HG03280 (cell line): Measurements from ENCODE around the gene FGF14.
"Not testable (repeated sequence)": the region's sequence is repeated elsewhere in the genome, so short reads cannot be mapped to it uniquely, and the experiment has no call there.

Experiments used
- ATAC-seq: cut with Tn5 transposase; IDR thresholded peaks from one replicate; pipeline ENCODE4 v1.9.1; 2021; ENCODE audit warnings: mild to moderate bottlenecking, moderate library complexity; ENCODE audit not compliant: unreplicated experiment

FGF14 gene

GRCh38 chr13:102139626-102140025 lies 262.2 kb downstream of the FGF14 start:
- no peak for ATAC-seq

DNA sequence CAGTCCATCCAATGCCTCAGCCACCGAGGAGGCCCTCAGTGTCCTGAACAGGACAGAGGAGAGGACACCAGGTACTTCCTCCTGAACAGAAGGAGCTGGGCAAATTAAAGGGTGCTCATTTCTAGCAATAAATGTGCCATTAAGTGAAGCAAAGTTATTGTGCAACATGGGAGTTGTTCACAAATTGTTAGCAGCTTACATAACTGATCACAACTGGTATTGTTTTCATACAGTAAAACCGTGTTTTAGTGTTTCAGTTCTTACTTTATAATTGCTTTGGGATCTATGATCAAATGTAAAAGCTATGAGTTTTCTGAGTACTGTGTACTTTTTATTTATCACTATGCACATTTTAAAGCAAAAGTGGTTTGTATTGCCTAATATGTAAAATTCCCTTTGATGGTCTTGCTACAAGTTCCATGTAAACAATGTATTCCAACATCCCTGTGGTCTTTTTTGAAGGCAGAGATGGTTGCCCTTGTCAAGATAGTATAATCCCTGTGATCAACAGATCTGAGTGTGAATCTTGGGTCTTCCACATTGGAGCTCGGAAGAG lies 263.1 kb downstream of the FGF14 start:
- ATAC-seq: no peak

- not testable (repeated sequence) for ATAC-seq
Measured at GRCh38 chr13:102137904-102138303, 263.9 kb downstream of the FGF14 start.

DNA sequence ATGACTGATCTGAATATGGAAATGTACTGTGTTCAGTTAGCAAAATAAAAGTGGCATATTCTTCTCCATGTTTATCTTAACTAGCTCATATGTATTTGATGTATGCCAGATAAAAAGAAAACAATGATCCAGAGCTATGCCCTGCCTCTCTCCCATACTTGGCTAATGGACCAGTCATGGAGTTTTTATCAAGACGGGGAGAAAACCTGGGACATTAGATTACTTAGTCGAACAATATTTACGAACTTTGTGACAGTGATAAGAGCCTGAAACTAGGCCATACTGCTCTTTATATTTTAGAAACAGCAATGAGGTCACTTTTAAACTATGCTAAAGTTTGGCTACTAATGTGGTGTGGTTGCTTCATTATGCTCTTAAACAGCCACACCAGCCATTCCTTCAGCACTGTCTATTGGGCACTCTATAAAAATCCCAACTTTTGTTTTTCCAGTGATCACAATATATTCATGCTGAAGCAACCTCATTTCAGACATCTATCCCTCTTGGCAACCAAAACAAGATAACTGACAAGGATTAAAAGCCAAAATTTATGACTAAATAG lies 265.0 kb downstream of the FGF14 start:
- ATAC-seq: no peak

GRCh38 chr13:102132777-102133295 lies 269.0 kb downstream of the FGF14 start:
- no peak for ATAC-seq

- no peak for ATAC-seq
Measured at GRCh38 chr13:102131246-102131645, 270.6 kb downstream of the FGF14 start.

DNA sequence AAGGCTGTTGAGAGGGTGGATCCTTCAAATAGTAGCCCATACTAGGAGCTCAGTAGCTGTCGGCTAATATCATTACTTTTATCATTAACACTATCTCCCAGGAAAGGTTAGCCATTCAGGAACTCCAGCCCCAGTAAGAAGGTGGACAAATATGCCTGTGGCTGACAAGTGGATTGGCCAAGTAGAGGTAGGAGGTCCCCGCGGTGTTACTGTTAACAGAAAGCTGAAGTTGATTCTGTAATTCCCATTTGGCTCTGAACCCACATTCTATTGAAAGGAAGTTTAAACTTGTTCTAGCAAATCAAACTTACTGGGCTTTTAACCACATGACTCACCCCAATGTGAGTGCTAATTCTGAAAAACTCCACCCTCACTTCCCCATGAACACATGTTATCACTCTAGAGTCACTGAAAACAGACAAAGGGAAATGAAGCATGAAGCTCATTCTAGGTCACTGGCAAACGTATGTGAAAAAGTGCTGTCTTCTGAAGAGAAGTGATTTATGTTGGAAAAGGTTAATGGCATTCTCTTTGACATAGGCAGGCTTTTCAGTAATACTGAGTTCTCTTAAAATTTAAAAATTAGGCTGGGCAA lies 273.5 kb downstream of the FGF14 start:
- peak; percentile 58 for ATAC-seq

DNA sequence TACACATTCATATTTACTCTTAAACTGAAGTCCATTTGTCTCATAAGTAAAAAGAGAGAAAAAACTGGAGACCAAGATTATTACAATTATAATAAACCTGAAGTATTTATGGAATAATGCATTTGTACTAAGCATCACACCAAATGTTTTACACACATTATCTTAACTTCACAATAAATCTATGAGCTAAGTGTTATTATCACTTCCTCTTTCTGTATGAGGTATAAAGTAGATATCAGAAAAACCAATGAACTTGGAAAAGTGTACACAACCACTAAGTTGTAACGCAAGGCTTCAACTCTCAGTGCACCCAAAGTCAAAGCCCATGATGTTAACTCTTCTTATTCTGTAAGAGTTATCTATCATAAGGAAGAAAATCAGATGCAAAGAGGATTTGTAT lies 274.7 kb downstream of the FGF14 start:
- no peak for ATAC-seq

- ATAC-seq: no peak
Measured at GRCh38 chr13:102122147-102122546, 279.7 kb downstream of the FGF14 start.

DNA sequence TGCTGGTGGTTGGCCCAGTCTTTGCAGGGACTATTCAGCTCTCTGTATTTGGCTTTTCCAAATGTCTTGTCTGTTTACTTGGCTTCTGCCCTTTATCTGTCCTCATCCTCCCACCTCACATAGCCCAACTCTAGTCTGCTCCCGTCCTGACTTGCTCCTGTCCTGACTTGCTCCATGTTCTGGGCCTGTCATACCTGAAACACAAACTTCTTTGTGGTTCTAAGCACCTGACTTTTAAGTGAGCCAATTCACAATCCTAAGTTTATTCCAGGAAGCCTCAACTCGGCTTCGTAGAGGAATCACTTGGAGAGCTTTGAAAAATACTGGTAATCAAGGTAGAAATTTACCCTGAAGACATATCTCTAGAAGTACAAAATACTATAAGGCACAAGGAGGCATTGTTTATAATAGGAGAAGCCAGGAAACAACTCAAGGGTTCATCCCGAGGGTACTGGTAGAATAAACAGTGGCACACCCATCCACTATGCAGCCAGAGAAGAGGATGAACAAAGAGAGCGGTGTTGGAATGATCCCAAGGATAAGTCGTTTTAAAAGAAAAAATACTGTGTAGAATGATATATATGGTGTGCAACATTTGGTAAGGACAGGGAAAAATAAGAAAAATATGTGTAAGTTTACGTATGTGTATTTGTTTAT lies 284.5 kb downstream of the FGF14 start:
- no peak for ATAC-seq

GRCh38 chr13:102103469-102103868 lies 298.4 kb downstream of the FGF14 start:
- ATAC-seq: no peak

DNA sequence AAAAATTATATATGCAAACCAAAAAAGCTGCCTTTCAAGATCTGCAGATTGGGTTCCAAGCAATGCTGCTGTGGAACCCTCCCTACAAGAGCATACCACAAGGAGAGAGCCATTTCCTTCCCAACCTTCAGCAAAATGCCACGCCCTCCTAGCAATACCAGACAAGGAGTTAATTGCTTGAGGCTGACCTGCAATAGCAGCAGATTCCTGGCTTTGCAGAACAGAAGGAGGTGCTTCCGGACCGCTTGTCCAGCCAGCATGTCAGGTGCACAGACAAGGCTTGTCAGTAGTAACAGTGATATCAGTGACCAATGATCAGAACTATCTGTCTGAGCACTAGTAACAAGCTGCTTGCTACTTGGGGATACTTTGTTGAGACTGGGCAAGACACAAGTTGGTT lies 301.6 kb downstream of the FGF14 start:
- no peak for ATAC-seq

DNA sequence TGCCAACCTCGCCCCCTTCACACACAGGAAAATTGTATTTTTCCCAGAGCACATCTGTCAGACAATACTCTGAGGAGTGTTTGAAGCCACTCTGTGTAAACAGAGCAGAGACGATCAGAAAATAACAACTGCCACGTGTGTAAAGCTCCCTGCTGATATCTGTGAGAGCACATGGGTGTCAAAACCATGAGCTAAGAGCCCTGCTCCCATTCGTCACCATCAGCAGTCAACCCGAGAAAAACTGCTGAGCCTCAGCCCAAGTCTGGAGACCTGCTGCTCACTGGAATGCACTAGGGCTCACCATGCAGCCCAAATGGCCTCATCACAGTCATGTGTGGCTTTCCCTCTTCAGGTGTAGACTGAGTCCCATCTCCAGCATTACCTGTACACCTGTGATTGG lies 304.1 kb downstream of the FGF14 start:
- no peak for ATAC-seq

DNA sequence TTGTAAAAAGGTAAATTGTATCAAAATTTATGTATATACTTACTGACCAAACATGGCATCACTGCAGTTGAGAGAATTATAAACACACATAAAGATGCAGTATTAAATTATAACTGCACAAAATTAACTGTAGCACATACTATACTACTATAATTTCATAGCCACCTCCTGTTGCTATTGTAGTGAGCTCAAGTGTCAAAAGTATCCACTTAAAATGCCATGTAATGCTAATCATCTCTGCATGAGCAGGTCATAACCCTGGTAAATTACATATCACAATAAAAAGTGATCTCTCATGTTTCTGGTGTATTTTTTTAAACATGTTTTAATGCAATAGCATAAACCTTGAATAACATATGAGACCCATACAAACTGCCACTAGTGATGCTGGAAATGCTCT lies 308.6 kb downstream of the FGF14 start:
- not testable (repeated sequence) for ATAC-seq

DNA sequence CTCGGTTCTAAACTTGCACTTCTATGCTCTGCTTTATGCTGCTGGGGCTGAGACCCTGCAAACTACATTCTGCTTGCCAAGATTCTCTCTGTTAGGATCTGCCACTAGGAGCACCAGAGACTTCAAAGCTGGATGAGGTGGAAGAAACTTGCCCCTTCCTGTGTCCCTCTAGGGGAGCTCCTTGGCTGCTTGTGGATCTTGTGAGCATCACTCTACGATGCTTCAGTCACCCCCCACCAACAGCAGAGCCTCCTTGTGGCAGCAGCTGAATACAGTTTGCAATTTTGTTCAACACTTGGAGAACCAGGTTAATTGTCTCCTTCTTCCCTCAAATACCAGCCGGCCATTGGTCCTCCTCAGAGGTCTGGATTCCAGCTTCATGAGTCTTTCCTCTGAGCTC lies 310.6 kb downstream of the FGF14 start:
- ATAC-seq: no peak

DNA sequence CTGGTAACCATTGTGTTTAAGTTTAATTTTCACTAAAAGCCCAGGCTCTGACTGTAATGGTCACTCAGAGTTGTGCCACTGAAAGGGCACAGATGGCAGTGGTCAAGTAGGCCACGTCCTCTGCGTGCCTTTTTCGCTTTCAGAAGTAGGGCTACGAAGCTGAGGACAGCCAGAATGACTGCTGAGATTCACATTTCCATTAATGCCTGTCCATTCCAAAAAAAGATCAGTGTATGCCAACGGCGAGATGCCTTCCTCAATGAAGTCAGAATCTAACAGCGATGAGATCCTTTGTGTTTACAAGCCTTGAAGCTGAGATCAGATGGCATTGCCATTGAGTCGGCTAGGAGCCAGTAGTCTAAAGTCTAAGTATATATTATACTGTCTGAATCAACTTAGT lies 311.3 kb downstream of the FGF14 start:
- no peak for ATAC-seq

GRCh38 chr13:102089722-102090121 lies 312.1 kb downstream of the FGF14 start:
- no peak for ATAC-seq

DNA sequence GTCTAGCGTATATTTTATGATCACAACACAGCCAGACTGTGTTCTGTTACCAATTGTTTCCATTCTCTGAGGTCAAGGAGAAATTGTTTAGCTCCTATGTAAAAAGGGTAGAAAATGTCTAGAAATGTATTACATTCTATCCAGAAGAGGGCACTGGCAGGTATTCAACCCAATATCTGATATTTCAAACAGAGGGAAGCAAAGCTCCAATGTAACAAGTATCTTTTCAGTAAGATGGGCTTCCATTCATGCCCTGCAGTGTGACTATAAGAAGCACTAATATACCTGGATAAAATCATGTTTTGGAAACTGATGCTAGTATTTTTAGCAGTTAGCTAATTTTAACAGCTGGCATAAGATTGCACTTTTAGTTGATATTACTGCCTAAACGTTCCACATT lies 312.7 kb downstream of the FGF14 start:
- ATAC-seq: no peak

DNA sequence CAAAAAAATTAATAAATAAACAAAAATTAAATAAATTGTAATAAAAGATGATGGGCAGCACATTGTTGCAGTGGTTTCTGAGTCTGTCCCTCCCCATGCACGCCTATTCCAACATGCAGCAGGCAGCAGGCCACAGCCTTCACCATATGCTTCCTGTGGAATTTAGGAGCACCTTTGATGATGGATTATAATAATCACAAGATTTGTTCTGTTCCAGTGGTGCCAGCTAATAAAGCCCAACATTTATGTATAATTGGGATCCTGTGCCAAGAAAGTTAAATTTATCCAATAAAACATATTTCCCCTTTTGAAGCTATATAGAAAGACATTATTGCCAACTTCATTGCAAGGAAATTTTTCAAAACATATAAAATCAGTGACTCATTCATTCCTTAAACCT lies 328.6 kb downstream of the FGF14 start:
- ATAC-seq: no peak

DNA sequence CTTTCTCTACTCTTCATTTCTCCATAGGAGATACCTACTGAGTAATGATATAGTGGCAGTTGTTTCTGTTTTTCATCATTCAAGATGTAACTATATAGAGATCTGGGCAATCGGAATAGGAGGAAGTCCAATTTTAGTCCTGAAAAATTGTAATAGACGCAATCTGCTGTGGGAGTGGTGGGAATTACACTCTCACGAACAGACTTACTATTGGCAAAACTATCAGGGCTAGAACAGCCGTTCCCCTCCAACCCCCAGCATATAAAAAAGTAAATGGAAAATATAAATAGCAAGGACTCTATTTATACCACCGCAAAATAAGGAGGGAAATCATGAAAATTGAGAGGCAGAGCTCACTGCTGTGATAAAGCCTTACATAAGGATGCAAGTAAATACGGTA lies 330.1 kb downstream of the FGF14 start:
- no peak for ATAC-seq

DNA sequence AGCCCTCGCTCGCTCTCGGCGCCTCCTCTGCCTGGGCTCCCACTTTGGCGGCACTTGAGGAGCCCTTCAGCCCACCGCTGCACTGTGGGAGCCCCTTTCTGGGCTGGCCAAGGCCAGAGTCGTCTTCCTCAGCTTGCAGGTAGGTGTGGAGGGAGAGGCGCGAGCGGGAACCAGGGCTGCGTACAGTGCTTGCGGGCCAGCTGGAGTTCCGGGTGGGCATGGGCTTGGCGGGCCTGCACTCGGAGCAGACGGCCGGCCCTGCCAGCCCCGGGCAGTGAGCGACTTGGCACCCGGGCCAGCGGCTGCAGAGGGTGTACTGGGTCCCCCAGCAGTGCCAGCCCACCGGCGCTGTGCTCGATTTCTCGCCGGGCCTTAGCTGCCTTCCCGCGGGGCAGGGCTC lies 333.5 kb downstream of the FGF14 start:
- ATAC-seq: not testable (repeated sequence)
